BLaER1 treated with 17β-estradiol and CSF1 and Interleukin-3, amounts not matched to agents 10 nM and 100 nM (cell line): Measurements from ENCODE around the gene TKTL1.

Experiments
- H3K27ac ChIP-seq, 11 experiments: shearing (Covaris generic); formaldehyde crosslinking; 2 replicates each; pipeline ENCODE4 v1.8.1; 2022
- H3K27me3 ChIP-seq, 11 experiments: shearing (Covaris generic); formaldehyde crosslinking; 2 replicates each; pipeline ENCODE4 v1.8.1; 2022
- H3K36me3 ChIP-seq, 11 experiments: shearing (Covaris generic); formaldehyde crosslinking; 2 replicates each; pipeline ENCODE4 v1.8.1; 2022
- H3K4me1 ChIP-seq, 10 experiments: shearing (Covaris generic); formaldehyde crosslinking; 2 replicates each; pipeline ENCODE4 v1.8.1; 2022
- H3K4me2 ChIP-seq, 11 experiments: shearing (Covaris generic); formaldehyde crosslinking; 2 replicates each; pipeline ENCODE4 v1.8.1; 2022
- H3K4me3 ChIP-seq, 10 experiments: shearing (Covaris generic); formaldehyde crosslinking; 2 replicates each; pipeline ENCODE4 v1.8.1; 2022
- H3K9ac ChIP-seq, 11 experiments: shearing (Covaris generic); formaldehyde crosslinking; 2 replicates each; pipeline ENCODE4 v1.8.1; 2022
- H3K9me3 ChIP-seq, 11 experiments: shearing (Covaris generic); formaldehyde crosslinking; replicated peaks in 1 of 11; 2 replicates each; pipeline ENCODE4 v1.8.1; 2022
- H4K20me1 ChIP-seq, 11 experiments: shearing (Covaris generic); formaldehyde crosslinking; 2 replicates each; pipeline ENCODE4 v1.8.1; 2022
- Cebpa-rat ChIP-seq, 11 experiments: shearing (Covaris generic); IDR thresholded peaks; 2 replicates each; pipeline ENCODE4 v1.8.1; 2022

Gene TKTL1

GRCh38 chrX:154353172-154353843 lies 57.7 kb downstream of the TKTL1 start:
- Histone ChIP-seq H3K36me3 (peaks cover 92 to 100% (median 100%) of the 10 kb centered on the region in 11 experiments), H3K9me3 (peaks cover 0 to 40% (median 6%) of the 10 kb centered on the region in 11 experiments; a peak in 9 of 22 replicates), H3K9ac (no peak overlapping the region), H3K27me3 (peaks cover 0 to 61% (median 32%) of the 10 kb centered on the region in 11 experiments; a peak in 16 of 22 replicates), H4K20me1 (peaks cover 32 to 100% (median 100%) of the 10 kb centered on the region in 11 experiments; a peak in 21 of 22 replicates), H3K4me3 (no peak overlapping the region), H3K27ac (no peak overlapping the region), H3K4me1 (peaks cover 0 to 83% (median 14%) of the 10 kb centered on the region in 10 experiments; a peak in 15 of 20 replicates), H3K4me2 (no peak overlapping the region)
- TF ChIP-seq Cebpa-rat (IDR thresholded peaks at IDR 0.05), result no peak

- no peak for TF ChIP-seq Cebpa-rat (IDR thresholded peaks at IDR 0.05)
- Histone ChIP-seq H3K4me2 (no peak overlapping the region), H3K27me3 (peaks cover 0 to 67% (median 27%) of the 10 kb centered on the region in 11 experiments; a peak in 16 of 22 replicates), H3K4me1 (peaks cover 0 to 83% (median 7%) of the 10 kb centered on the region in 10 experiments; a peak in 12 of 20 replicates), H3K4me3 (no peak overlapping the region), H3K9ac (no peak overlapping the region; a peak in 1 of 22 replicates), H4K20me1 (peaks cover 32 to 100% (median 100%) of the 10 kb centered on the region in 11 experiments; a peak in 21 of 22 replicates), H3K9me3 (peaks cover 0 to 44% (median 6%) of the 10 kb centered on the region in 11 experiments; a peak in 9 of 22 replicates), H3K36me3 (peaks cover 94 to 100% (median 100%) of the 10 kb centered on the region in 11 experiments), H3K27ac (no peak overlapping the region)
Observed at GRCh38 chrX:154354013-154354412, 58.4 kb downstream of the TKTL1 start.

DNA sequence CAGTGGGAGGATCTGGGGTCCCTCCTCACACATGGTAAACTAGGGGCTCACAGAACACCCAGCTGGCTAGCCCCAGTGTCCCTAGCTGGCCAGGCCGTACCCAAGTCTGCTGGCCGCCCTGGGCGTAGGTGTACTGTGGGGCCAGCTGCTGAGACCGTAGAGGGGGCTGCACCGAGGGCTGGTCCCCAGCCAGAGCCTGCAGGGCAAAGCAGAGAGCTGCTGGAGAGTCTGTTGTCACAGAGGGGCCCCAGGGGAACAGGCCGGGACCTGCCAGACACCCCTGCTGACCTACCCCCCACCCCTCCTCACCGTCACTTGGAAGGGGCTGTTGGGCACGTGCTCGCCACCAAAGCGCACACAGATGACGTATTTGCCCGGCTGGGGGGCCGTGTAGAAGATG lies 58.9 kb downstream of the TKTL1 start:
- H3K4me2 ChIP-seq, result no peak overlapping the region
- H3K27me3 ChIP-seq, result peaks cover 0 to 67% (median 25%) of the 10 kb centered on the region in 11 experiments; a peak in 16 of 22 replicates
- H3K4me3 ChIP-seq, result no peak overlapping the region
- peaks cover 32 to 100% (median 100%) of the 10 kb centered on the region in 11 experiments; a peak in 21 of 22 replicates for H4K20me1 ChIP-seq
- peaks cover 0 to 80% (median 2%) of the 10 kb centered on the region in 10 experiments; a peak in 11 of 20 replicates for H3K4me1 ChIP-seq
- TF ChIP-seq Cebpa-rat (IDR thresholded peaks at IDR 0.05), result no peak
- H3K27ac ChIP-seq, result no peak overlapping the region
- peaks cover 94 to 100% (median 100%) of the 10 kb centered on the region in 11 experiments for H3K36me3 ChIP-seq
- peaks cover 0 to 43% (median 7%) of the 10 kb centered on the region in 11 experiments; a peak in 9 of 22 replicates for H3K9me3 ChIP-seq
- no peak overlapping the region; a peak in 1 of 22 replicates for H3K9ac ChIP-seq

DNA sequence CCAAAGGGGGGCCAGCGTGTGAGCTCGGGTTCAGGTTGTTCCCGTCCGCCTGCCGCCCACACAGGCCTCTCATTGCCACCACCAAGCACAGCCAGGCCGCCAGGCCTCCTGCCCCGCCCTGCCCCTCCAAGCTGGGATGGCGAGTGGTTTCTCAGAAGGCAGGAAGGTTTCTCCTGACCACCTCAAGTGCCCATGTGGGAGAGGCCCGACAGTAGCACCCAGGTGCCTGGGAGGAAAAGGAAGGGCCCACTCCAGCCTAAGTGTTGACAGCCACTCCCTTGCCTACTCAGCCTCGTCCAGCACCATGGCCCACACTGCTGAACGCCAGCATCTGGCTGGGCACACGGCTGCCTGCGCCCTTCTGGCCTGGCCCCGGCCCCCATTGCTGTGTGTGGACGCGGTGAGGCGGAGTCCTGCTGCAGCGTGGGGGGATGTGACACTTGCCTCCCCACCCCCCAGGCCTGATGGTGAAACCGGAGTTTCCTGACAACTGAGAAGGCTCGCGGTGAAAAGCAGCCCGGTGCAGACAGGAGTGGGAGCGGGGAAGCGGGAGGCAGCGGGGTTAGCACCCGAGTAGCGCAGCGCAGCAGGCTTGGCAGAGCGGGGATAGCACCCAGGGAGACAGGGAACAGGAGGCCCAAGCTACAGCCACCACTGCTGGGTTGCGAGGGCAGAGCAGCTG lies 59.6 kb downstream of the TKTL1 start:
- Histone ChIP-seq H3K27ac (no peak overlapping the region; a peak in 1 of 22 replicates), H3K9me3 (peaks cover 0 to 45% (median 12%) of the 10 kb centered on the region in 11 experiments; a peak in 11 of 22 replicates), H3K9ac (peak overlapping the region in 2 of 11 experiments; percentile 4 to 29; a peak in 2 of 22 replicates), H3K4me2 (no peak overlapping the region), H3K4me1 (peaks cover 0 to 73% (median 0%) of the 10 kb centered on the region in 10 experiments; a peak in 7 of 20 replicates), H3K4me3 (no peak overlapping the region), H3K36me3 (peaks cover 94 to 100% (median 100%) of the 10 kb centered on the region in 11 experiments), H3K27me3 (peaks cover 0 to 61% (median 22%) of the 10 kb centered on the region in 11 experiments; a peak in 16 of 22 replicates), H4K20me1 (peaks cover 32 to 100% (median 100%) of the 10 kb centered on the region in 11 experiments; a peak in 21 of 22 replicates)
- TF ChIP-seq Cebpa-rat (IDR thresholded peaks at IDR 0.05), result no peak

DNA sequence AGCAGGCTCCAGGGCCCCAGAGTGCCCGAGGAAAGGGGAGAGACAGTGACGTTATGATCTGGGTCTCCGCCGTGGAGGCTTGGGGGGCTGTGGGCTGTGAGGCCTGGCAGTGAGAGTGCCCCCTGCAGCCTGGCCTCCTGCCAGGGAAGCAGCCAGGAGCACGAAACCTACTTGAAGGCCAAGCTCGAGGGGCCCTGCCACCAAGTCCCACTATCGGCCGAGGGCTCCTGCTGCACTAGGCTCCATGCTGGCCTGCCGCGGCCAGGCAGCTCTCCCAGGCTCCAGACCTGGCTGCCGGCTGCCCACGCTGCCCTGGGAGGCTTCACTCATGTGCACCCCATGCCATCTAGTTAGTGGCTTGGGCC lies 60.2 kb downstream of the TKTL1 start:
- Histone ChIP-seq H3K4me2 (no peak overlapping the region), H3K27me3 (peaks cover 0 to 56% (median 22%) of the 10 kb centered on the region in 11 experiments; a peak in 16 of 22 replicates), H4K20me1 (peaks cover 32 to 100% (median 100%) of the 10 kb centered on the region in 11 experiments; a peak in 21 of 22 replicates), H3K9me3 (peaks cover 0 to 49% (median 14%) of the 10 kb centered on the region in 11 experiments; a peak in 11 of 22 replicates), H3K36me3 (peaks cover 94 to 100% (median 99%) of the 10 kb centered on the region in 11 experiments), H3K27ac (no peak overlapping the region), H3K4me3 (no peak overlapping the region), H3K4me1 (peaks cover 0 to 67% (median 0%) of the 10 kb centered on the region in 10 experiments; a peak in 7 of 20 replicates), H3K9ac (peak overlapping the region in 2 of 11 experiments; percentile 4 to 29; a peak in 1 of 22 replicates)
- TF ChIP-seq Cebpa-rat (IDR thresholded peaks at IDR 0.05), result no peak

DNA sequence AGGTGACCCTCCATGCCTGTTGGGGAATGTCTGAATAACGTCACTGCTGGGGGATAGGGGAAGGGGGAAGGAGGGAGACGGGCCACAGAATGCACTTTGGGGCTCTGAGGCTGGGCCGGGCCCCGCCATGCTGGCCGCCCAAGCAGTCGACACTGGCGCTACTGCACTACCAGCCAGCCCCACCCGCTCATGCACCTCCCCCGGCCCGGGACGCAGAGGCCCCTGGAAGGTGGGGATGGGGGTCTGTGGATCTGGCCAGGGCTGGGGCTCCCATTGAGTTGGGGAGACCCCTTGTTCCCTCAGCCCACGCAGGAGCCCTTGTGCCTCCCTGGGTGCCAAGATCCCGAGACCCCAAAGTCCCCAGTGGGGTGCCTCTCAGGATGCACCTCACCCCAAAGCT lies 61.0 kb downstream of the TKTL1 start:
- Histone ChIP-seq H3K27me3 (peaks cover 0 to 48% (median 15%) of the 10 kb centered on the region in 11 experiments; a peak in 16 of 22 replicates), H3K36me3 (peaks cover 94 to 100% (median 98%) of the 10 kb centered on the region in 11 experiments), H4K20me1 (peaks cover 25 to 100% (median 100%) of the 10 kb centered on the region in 11 experiments; a peak in 21 of 22 replicates), H3K9ac (no peak overlapping the region), H3K9me3 (peaks cover 0 to 54% (median 19%) of the 10 kb centered on the region in 11 experiments; a peak in 13 of 22 replicates), H3K4me1 (peaks cover 0 to 59% (median 0%) of the 10 kb centered on the region in 10 experiments; a peak in 6 of 20 replicates), H3K27ac (no peak overlapping the region), H3K4me3 (no peak overlapping the region), H3K4me2 (no peak overlapping the region)
- TF ChIP-seq Cebpa-rat (IDR thresholded peaks at IDR 0.05), result no peak

- Histone ChIP-seq H3K36me3 (peaks cover 94 to 100% (median 98%) of the 10 kb centered on the region in 11 experiments), H4K20me1 (peaks cover 22 to 100% (median 100%) of the 10 kb centered on the region in 11 experiments; a peak in 21 of 22 replicates), H3K4me3 (no peak overlapping the region), H3K27me3 (peaks cover 0 to 42% (median 9%) of the 10 kb centered on the region in 11 experiments; a peak in 13 of 22 replicates), H3K4me1 (peaks cover 0 to 53% (median 0%) of the 10 kb centered on the region in 10 experiments; a peak in 4 of 20 replicates), H3K4me2 (no peak overlapping the region), H3K9me3 (peaks cover 0 to 60% (median 25%) of the 10 kb centered on the region in 11 experiments; a peak in 15 of 22 replicates), H3K9ac (no peak overlapping the region), H3K27ac (no peak overlapping the region)
- no peak for TF ChIP-seq Cebpa-rat (IDR thresholded peaks at IDR 0.05)
Observed at GRCh38 chrX:154357205-154357604, 61.6 kb downstream of the TKTL1 start.

DNA sequence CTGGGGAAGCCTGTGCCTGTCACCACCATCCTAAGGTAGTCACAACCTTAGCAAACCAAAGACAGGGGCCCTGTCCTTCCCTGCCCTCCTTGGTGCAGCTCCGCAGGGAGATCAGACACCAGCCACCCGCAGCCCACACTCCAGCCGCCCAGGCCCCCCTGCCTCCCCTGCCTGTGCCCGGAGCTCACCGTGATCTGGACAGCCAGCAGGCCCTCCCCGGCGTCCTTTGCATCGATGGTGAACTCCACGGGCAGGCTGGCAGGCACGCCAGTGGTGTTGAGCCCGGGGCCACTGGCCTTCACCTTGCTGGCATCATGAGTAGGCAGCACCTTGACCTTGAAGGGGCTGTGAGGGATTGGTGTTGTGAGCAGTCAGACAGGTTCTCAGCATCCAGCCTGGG lies 62.4 kb downstream of the TKTL1 start:
- H3K27me3 ChIP-seq, result peaks cover 0 to 34% (median 3%) of the 10 kb centered on the region in 11 experiments; a peak in 10 of 22 replicates
- H4K20me1 ChIP-seq, result peaks cover 22 to 100% (median 100%) of the 10 kb centered on the region in 11 experiments; a peak in 21 of 22 replicates
- peaks cover 94 to 100% (median 98%) of the 10 kb centered on the region in 11 experiments for H3K36me3 ChIP-seq
- no peak overlapping the region for H3K27ac ChIP-seq
- peaks cover 0 to 45% (median 0%) of the 10 kb centered on the region in 10 experiments; a peak in 2 of 20 replicates for H3K4me1 ChIP-seq
- H3K4me3 ChIP-seq, result no peak overlapping the region
- H3K9ac ChIP-seq, result peak overlapping the region in 2 of 11 experiments; percentile 31 to 45; a peak in 2 of 22 replicates
- no peak for TF ChIP-seq Cebpa-rat (IDR thresholded peaks at IDR 0.05)
- H3K4me2 ChIP-seq, result no peak overlapping the region
- H3K9me3 ChIP-seq, result peaks cover 0 to 68% (median 31%) of the 10 kb centered on the region in 11 experiments; a peak in 15 of 22 replicates
